Kidney (tissue), 14 donors: ENCODE measurements around the gene ALDH4A1. TPM values are rescaled to one million over a fixed set of nuclear protein-coding genes. Genes with fewer than 3 reads are reported as not detected.
A peak's percentile ranks its signal among the peaks of the same experiment; 100 is the strongest.

Source experiments
- DNase-seq, 5 donors: peaks; one replicate each; pipeline ENCODE4 v3.0.0-alpha.2; 2013 to 2020
- FAIRE-seq: peaks from 2 replicates; lab custom pipeline; 2012; peaks lifted over from hg19 to GRCh38; lab: Jason Lieb, UNC
- H3K27ac ChIP-seq, 2 donors: one replicate each; pipeline ENCODE4 v1.7.0; 2013; ENCODE audit warnings: low read depth in 2 of 2, low read length in 2 of 2, inconsistent platforms in 1 of 2
- H3K27me3 ChIP-seq: one replicate; pipeline ENCODE4 v1.7.1; 2013; ENCODE audit warnings: low read length, inconsistent platforms; ENCODE audit not compliant: control insufficient read depth, insufficient read depth
- H3K36me3 ChIP-seq, 3 donors: one replicate each; pipeline versions ENCODE4 v1.7.0 to v1.7.1; 2013; ENCODE audit warnings: low read length in 3 of 3, control low read depth in 1 of 3, inconsistent platforms in 1 of 3; ENCODE audit not compliant: insufficient read depth in 3 of 3, control insufficient read depth in 2 of 3
- H3K4me1 ChIP-seq, 3 donors: one replicate each; pipeline versions ENCODE4 v1.7.0 to v1.7.1; 2013; ENCODE audit warnings: low read length in 3 of 3, inconsistent platforms in 1 of 3, low read depth in 1 of 3; ENCODE audit not compliant: control insufficient read depth in 2 of 3, insufficient read depth in 2 of 3
- H3K4me3 ChIP-seq, 3 donors: one replicate each; pipeline versions ENCODE4 v1.7.0 to v1.8.1; 2013; ENCODE audit warnings: low read length in 3 of 3, control low read depth in 1 of 3, inconsistent platforms in 1 of 3
- H3K9ac ChIP-seq, 3 donors: one replicate each; pipeline versions ENCODE4 v1.7.0 to v1.7.1; 2013; ENCODE audit warnings: low read length in 3 of 3, control low read depth in 1 of 3, inconsistent platforms in 1 of 3
- H3K9me3 ChIP-seq, 3 donors: one replicate each; pipeline versions ENCODE4 v1.7.0 to v1.7.1; 2013; ENCODE audit warnings: low read length in 3 of 3, control low read depth in 1 of 3, inconsistent platforms in 1 of 3; ENCODE audit not compliant: control insufficient read depth in 2 of 3, insufficient read depth in 1 of 3
- intact Hi-C: fragments of 100-400 bp; cut with DNase I; formaldehyde crosslinking; loops from one replicate; pipeline ENCODE4 v1.11.1; 2022
- polyA plus RNA-seq: library from polyadenylated mRNA; stranded (reverse); fragments of 350-450 nt; fragmentation: Illumina TruSeq; extraction: RNeasy Lipid Tissue Mini Kit (QIAGEN cat#74804); gene quantifications from one replicate; pipeline ENCODE4 v1.2.3, GENCODE V29; 2014; ENCODE audit warnings: low read depth, low replicate concordance; ENCODE audit not compliant: insufficient read depth
- total RNA-seq: library from RNA; stranded (reverse); fragmentation: NEBNext Ultra II Directional; extraction: Animal tissue kit (Norgen Biotek cat#: 25700); gene quantifications from one replicate; pipeline ENCODE4 v1.2.1, GENCODE V29; 2021
- TF ChIP-seq, protein P1 (sequence below): IDR thresholded peaks from 3 replicates; pipeline ENCODE4 v1.5.1; 2012; ENCODE audit warnings: mild to moderate bottlenecking, moderate library complexity, borderline replicate concordance; ENCODE audit not compliant: insufficient read depth; ENCODE audit errors: extremely low read depth
- donor health status: control.
- donor health status: control.
- donor health status: control.
- donor health status: control.
- donor health status: control.
- donor health status: DM: yes; HTN: yes; CAD: no.
- donor health status: Normal renal cell carcinoma (clear cell type).

Gene ALDH4A1
- total and polyA plus RNA-seq, 2 donors from 2014 or later: 49.3 to 352 TPM

DNA sequence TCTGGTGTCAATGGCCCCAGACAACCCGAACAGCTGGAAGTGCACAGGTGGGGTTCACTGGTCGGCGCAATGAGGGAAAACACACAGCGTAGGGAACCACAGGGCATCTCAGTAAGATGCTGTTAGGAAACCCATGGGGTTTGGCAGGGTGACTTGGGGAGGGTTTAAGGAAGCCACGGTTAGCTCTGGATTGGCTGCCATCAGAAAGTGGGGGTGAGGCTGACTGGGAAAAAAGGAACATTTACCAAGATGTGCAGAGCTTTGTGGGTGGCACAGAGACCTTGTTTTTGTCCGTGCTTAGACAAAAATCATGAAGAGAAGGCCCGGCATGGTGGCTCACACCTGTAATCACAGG is 11.0 kb downstream of the ALDH4A1 start:
- H3K9me3 ChIP-seq: no peaks in the 10 kb centered on the region
- FAIRE-seq (no peak), DNase-seq (no peak)
- peaks cover 0 to 14% (median 0%) of the 10 kb centered on the region in 3 donors for H3K36me3 ChIP-seq
- TF ChIP-seq, protein P1, sequence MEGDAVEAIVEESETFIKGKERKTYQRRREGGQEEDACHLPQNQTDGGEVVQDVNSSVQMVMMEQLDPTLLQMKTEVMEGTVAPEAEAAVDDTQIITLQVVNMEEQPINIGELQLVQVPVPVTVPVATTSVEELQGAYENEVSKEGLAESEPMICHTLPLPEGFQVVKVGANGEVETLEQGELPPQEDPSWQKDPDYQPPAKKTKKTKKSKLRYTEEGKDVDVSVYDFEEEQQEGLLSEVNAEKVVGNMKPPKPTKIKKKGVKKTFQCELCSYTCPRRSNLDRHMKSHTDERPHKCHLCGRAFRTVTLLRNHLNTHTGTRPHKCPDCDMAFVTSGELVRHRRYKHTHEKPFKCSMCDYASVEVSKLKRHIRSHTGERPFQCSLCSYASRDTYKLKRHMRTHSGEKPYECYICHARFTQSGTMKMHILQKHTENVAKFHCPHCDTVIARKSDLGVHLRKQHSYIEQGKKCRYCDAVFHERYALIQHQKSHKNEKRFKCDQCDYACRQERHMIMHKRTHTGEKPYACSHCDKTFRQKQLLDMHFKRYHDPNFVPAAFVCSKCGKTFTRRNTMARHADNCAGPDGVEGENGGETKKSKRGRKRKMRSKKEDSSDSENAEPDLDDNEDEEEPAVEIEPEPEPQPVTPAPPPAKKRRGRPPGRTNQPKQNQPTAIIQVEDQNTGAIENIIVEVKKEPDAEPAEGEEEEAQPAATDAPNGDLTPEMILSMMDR: no peak
- no peaks in the 10 kb centered on the region for H3K27me3 ChIP-seq
- H3K27ac ChIP-seq: peak overlapping the region; percentile 77 to 85
- no peak overlapping the region for H3K4me3 ChIP-seq
- peak overlapping the region in 1 of 3 donors; percentile 14 for H3K9ac ChIP-seq
- intact Hi-C loops: no loop called here
- H3K4me1 ChIP-seq: peaks cover 0 to 58% (median 58%) of the 10 kb centered on the region in 3 donors

DNA sequence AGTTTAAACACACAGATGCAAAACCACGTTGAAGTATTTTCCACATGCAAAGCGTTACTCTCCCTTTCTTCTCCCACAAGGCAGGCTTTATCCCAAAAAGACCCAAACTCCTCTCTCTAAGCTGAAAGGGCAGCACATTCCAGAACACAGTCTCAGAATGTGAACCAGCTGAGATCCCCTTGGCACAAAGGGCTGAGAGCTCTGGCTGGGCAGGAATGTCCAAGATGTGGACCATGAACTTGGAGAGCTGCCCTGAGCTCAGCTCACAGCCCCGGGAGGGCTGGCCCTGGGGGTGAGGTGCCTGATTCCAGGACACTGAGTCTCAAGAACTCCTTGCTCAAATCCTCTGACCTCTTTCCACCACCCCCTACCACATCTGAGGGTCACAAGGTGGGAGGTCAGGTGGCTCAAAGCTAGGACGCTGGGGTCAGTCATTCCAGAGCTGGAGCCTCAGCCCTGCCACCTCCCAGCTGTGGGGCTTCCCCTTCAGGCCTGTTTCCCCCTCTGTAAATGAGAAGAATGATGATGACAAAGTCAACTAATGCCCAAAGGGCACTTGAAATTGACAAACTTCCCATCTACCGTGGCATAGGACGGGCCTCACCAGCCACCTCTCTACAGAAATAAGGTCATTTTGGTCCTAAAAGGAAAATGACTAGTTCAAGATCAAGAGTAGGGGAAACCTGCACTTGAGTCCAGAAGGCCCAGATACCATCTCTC is 11.5 kb downstream of the ALDH4A1 start:
- no peaks in the 10 kb centered on the region for H3K27me3 ChIP-seq
- H3K4me1 ChIP-seq: peaks cover 0 to 59% (median 58%) of the 10 kb centered on the region in 3 donors
- peak overlapping the region in 1 of 3 donors; percentile 14 for H3K9ac ChIP-seq
- DNase-seq (no peak), FAIRE-seq (no peak)
- H3K36me3 ChIP-seq: peaks cover 0 to 14% (median 0%) of the 10 kb centered on the region in 3 donors
- H3K4me3 ChIP-seq: peak overlapping the region in 1 of 3 donors; percentile 38
- peak overlapping the region; percentile 77 to 85 for H3K27ac ChIP-seq
- intact Hi-C loops: no loop called here
- TF ChIP-seq, protein P1: no peak
- no peaks in the 10 kb centered on the region for H3K9me3 ChIP-seq

DNA sequence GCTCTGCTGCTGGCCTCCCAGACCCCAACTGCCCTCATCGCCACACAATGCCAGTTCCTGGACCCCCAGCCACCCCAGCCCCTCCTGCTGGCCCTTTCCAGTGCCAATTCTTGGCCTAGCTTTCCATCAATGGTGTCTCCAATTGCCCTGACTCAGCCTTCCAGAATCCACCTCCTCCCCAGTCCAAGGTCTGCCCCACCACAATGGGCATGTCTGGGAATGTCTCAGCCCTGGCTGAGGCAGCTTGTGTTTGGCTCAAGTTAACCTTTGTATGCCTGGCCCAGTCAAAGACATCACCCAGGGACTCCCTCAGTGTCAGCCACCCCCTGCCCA is 16.4 kb downstream of the ALDH4A1 start:
- TF ChIP-seq, protein P1: no peak
- Histone ChIP-seq H3K9me3 (no peaks in the 10 kb centered on the region), H3K36me3 (peaks cover 4 to 43% (median 16%) of the 10 kb centered on the region in 3 donors), H3K27ac (peak overlapping the region; percentile 66 to 75), H3K4me3 (no peak overlapping the region), H3K27me3 (no peaks in the 10 kb centered on the region), H3K4me1 (peaks cover 0 to 57% (median 48%) of the 10 kb centered on the region in 3 donors), H3K9ac (no peak overlapping the region)
- no peak for DNase-seq
- intact Hi-C loops: no loop called here
- FAIRE-seq: no peak
